ENCODE results near the gene SCN1A.
"Not testable (repeated sequence)": the region's sequence is repeated elsewhere in the genome, so short reads cannot be mapped to it uniquely, and the experiment has no call there.

The SCN1A gene

GRCh38 chr2:166017208-166017607, 110.6 kb downstream of the SCN1A start:
- no peak for DNase-seq (ENCODE audit: low read depth)
- TF ChIP-seq, protein P1, sequence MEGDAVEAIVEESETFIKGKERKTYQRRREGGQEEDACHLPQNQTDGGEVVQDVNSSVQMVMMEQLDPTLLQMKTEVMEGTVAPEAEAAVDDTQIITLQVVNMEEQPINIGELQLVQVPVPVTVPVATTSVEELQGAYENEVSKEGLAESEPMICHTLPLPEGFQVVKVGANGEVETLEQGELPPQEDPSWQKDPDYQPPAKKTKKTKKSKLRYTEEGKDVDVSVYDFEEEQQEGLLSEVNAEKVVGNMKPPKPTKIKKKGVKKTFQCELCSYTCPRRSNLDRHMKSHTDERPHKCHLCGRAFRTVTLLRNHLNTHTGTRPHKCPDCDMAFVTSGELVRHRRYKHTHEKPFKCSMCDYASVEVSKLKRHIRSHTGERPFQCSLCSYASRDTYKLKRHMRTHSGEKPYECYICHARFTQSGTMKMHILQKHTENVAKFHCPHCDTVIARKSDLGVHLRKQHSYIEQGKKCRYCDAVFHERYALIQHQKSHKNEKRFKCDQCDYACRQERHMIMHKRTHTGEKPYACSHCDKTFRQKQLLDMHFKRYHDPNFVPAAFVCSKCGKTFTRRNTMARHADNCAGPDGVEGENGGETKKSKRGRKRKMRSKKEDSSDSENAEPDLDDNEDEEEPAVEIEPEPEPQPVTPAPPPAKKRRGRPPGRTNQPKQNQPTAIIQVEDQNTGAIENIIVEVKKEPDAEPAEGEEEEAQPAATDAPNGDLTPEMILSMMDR (IDR thresholded peaks at IDR 0.05; ENCODE audit: insufficient read depth, low read depth, low read length, missing control alignments) = no peak
- no peak overlapping the region for H3K4me3 ChIP-seq (ENCODE audit: low read depth, low read length)

- no peak overlapping the region for H3K4me3 ChIP-seq (ENCODE audit: low read depth, low read length)
- TF ChIP-seq, protein P1 (IDR thresholded peaks at IDR 0.05; ENCODE audit: insufficient read depth, low read depth, low read length, missing control alignments) = no peak
- no peak for DNase-seq (ENCODE audit: low read depth)
These were observed 113.9 kb downstream of the SCN1A start for GRCh38 chr2:166013878-166014277.

GRCh38 chr2:166011660-166012059, 116.2 kb downstream of the SCN1A start:
- no peak overlapping the region for H3K4me3 ChIP-seq (ENCODE audit: low read depth, low read length)
- no peak for DNase-seq (ENCODE audit: low read depth)
- TF ChIP-seq, protein P1 (IDR thresholded peaks at IDR 0.05; ENCODE audit: insufficient read depth, low read depth, low read length, missing control alignments) = no peak

- TF ChIP-seq, protein P1 (IDR thresholded peaks at IDR 0.05; ENCODE audit: insufficient read depth, low read depth, low read length, missing control alignments) = no peak
- no peak for DNase-seq (ENCODE audit: low read depth)
- H3K4me3 ChIP-seq (ENCODE audit: low read depth, low read length) = no peak overlapping the region
These were observed 127.4 kb downstream of the SCN1A start for GRCh38 chr2:166000401-166000800.

DNA sequence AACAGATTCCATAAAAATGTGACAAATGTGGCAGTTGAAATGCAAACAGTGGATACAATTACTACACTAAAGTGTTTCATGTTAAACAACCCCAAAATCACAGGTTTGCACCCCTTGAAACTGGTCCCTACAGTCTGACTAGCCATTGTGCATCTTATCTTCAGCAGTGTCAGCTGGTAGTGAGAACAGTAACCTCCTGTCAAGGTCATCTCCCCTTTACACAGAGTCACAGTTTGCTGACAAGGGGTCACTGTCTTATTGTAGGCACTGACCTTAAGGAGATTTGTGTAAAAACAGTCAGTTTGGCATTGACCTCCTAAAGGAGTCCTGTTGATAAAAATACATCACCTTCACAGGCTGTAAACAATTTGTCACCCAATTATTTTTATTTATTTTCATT, 137.0 kb downstream of the SCN1A start:
- no peak overlapping the region for H3K4me3 ChIP-seq (ENCODE audit: low read depth, low read length)
- TF ChIP-seq, protein P1 (IDR thresholded peaks at IDR 0.05; ENCODE audit: insufficient read depth, low read depth, low read length, missing control alignments) = no peak
- no peak for DNase-seq (ENCODE audit: low read depth)

GRCh38 chr2:165989851-165990250, 138.0 kb downstream of the SCN1A start:
- no peak overlapping the region for H3K4me3 ChIP-seq (ENCODE audit: low read depth, low read length)
- TF ChIP-seq, protein P1 (IDR thresholded peaks at IDR 0.05; ENCODE audit: insufficient read depth, low read depth, low read length, missing control alignments) = no peak
- no peak for DNase-seq (ENCODE audit: low read depth)

DNA sequence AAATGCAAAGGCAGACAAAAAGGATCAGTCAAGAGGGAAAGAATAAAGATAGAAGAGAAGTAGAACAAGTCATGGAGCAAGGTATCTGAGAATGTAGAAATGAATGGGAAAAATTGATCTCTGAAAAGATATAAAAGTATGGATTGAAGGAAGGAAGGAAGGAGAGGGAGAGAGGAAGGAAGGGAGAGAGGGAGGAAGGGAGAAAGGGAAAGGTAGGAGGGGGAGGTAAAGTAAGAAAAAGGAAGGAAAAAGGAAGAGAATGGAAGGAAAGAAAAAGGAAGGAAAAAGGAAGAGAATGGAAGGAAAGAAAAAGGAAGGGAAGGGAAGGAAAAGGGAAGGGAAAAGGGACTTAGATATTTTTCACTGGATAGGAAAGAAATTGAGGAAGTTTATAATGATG, 142.7 kb downstream of the SCN1A start:
- no peak overlapping the region for H3K4me3 ChIP-seq (ENCODE audit: low read depth, low read length)
- TF ChIP-seq, protein P1 (IDR thresholded peaks at IDR 0.05; ENCODE audit: insufficient read depth, low read depth, low read length, missing control alignments) = no peak
- DNase-seq (ENCODE audit: low read depth) = no peak

- not testable (repeated sequence) for DNase-seq (ENCODE audit: low read depth); H3K4me3 ChIP-seq (ENCODE audit: low read depth, low read length)
These were observed 155.7 kb downstream of the SCN1A start for GRCh38 chr2:165972161-165972560.

Data from GM12865 (cell line).